Ovary (tissue), 3 donors: Measurements from ENCODE around the gene SRGAP3.

ENCODE experiments used
- CTCF ChIP-seq, 3 donors: fragments of 450-650 bp in 2 of 3; fragments of 200-600 bp in 1 of 3; IDR thresholded peaks; one replicate each; pipeline versions ENCODE4 v1.5.1 to v1.8.0; 2016 to 2022; ENCODE audit warnings: antibody characterized with exemption in 3 of 3, mild to moderate bottlenecking in 1 of 3
- EP300 ChIP-seq: sonication (generic); formaldehyde crosslinking; IDR thresholded peaks from one replicate; pipeline ENCODE4 v1.6.1; 2017; ENCODE audit warnings: antibody characterized with exemption
- POLR2A ChIP-seq: fragments of 450-650 bp; IDR thresholded peaks from one replicate; pipeline ENCODE4 v1.6.1; 2017; ENCODE audit warnings: antibody characterized with exemption, mild to moderate bottlenecking, moderate library complexity
- donor health status: DM: no; HTN: no; CAD: no.

GRCh38 chr3:9079676-9080075 lies 169.8 kb downstream of the SRGAP3 start:
- TF ChIP-seq CTCF (IDR thresholded peaks at IDR 0.05): no peak
- no peak for TF ChIP-seq POLR2A
- TF ChIP-seq EP300: no peak
